Upper lobe of right lung (tissue), 1 donor: ENCODE data around the gene FOXP1. TPM values are rescaled to one million over a fixed set of nuclear protein-coding genes. Genes with fewer than 3 reads are reported as not detected.

Experiments used
- ATAC-seq: fragments of 200-7000 bp; cut with Tn5 transposase; one replicate; pipeline ENCODE4 v1.9.1; 2020; ENCODE audit warnings: mild to moderate bottlenecking, moderate library complexity
- DNase-seq: peaks from one replicate; pipeline ENCODE4 v3.0.0-alpha.2; 2020
- H3K27ac ChIP-seq: fragments of 200-600 bp; one replicate; pipeline ENCODE4 v1.8.0; 2022
- H3K27me3 ChIP-seq: fragments of 200-600 bp; one replicate; pipeline ENCODE4 v1.8.0; 2022; ENCODE audit warnings: mild to moderate bottlenecking
- H3K36me3 ChIP-seq: fragments of 200-600 bp; one replicate; pipeline ENCODE4 v1.8.0; 2022
- H3K4me1 ChIP-seq: fragments of 200-600 bp; one replicate; pipeline ENCODE4 v1.8.0; 2022
- H3K4me3 ChIP-seq: fragments of 200-600 bp; one replicate; pipeline ENCODE4 v1.8.0; 2022; ENCODE audit warnings: mild to moderate bottlenecking
- H3K9me3 ChIP-seq: fragments of 200-600 bp; one replicate; pipeline ENCODE4 v1.8.0; 2022
- intact Hi-C: fragments of 100-400 bp; cut with DNase I; formaldehyde crosslinking; loops from one replicate; pipeline ENCODE4 v1.11.0; 2022
- total RNA-seq: library from RNA; stranded (reverse); fragmentation: NEBNext Ultra II Directional; extraction: Animal tissue kit (Norgen Biotek cat#: 25700); gene quantifications from one replicate; pipeline ENCODE4 v1.2.1, GENCODE V29; 2021
- TF ChIP-seq, protein P1 (sequence below): fragments of 200-600 bp; IDR thresholded peaks from one replicate; pipeline ENCODE4 v1.8.0; 2022; ENCODE audit warnings: antibody characterized with exemption
- donor health status: DM: no; HTN: yes; CAD: no; lungs with severe emphysema.

FOXP1 gene
- total RNA-seq, 1 donor from 2014 or later, result 140 TPM

DNA sequence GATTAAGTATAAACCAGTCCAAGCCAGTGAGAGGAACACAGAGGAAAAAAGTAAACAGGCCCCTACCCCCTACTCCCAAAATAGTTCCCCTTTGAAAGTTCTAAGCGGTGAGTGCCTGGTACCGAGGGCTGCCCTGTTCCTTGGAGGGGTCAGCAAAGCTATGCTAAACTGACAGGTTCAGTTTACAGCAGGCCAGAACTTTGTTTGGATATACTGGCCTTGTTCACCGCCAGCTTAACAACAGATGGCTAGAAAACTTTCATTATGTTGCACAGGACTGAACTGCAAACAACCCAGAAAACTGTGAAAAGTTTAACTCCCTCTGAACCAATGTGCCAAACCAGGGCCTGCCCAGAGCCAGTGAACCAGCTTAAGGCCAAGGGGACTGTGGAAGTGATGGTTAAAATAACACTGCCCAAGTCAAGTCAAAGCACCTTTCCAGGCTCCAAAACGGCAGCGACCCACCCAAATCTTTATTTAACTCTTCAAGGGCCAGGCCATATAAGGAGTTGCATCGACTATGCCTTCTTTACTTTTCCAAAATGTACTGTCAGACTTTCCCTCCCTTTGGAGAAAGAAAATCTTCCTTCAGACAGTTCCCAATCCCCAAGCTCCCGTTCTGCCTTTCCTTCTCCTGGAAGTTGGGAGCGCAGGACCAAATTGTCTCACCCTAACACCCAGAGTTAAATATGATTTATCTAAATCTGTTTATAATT, 448.0 kb downstream of the FOXP1 start:
- no peaks in the 10 kb centered on the region for H3K36me3 ChIP-seq
- H3K4me3 ChIP-seq, result no peak overlapping the region
- DNase-seq (no peak), ATAC-seq (no peak)
- H3K9me3 ChIP-seq, result no peaks in the 10 kb centered on the region
- TF ChIP-seq, protein P1, sequence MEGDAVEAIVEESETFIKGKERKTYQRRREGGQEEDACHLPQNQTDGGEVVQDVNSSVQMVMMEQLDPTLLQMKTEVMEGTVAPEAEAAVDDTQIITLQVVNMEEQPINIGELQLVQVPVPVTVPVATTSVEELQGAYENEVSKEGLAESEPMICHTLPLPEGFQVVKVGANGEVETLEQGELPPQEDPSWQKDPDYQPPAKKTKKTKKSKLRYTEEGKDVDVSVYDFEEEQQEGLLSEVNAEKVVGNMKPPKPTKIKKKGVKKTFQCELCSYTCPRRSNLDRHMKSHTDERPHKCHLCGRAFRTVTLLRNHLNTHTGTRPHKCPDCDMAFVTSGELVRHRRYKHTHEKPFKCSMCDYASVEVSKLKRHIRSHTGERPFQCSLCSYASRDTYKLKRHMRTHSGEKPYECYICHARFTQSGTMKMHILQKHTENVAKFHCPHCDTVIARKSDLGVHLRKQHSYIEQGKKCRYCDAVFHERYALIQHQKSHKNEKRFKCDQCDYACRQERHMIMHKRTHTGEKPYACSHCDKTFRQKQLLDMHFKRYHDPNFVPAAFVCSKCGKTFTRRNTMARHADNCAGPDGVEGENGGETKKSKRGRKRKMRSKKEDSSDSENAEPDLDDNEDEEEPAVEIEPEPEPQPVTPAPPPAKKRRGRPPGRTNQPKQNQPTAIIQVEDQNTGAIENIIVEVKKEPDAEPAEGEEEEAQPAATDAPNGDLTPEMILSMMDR, result no peak
- H3K4me1 ChIP-seq, result peaks cover 48% of the 10 kb centered on the region
- H3K27me3 ChIP-seq, result no peaks in the 10 kb centered on the region
- intact Hi-C loops, result no loop called here
- no peak overlapping the region for H3K27ac ChIP-seq

- no peak for DNase-seq
- H3K27me3 ChIP-seq, result no peaks in the 10 kb centered on the region
- H3K9me3 ChIP-seq, result no peaks in the 10 kb centered on the region
- ATAC-seq, result no peak
- TF ChIP-seq, protein P1, result no peak
- no peak overlapping the region for H3K4me3 ChIP-seq
- peak overlapping the region; percentile 4 for H3K27ac ChIP-seq
- peaks cover 48% of the 10 kb centered on the region for H3K4me1 ChIP-seq
- H3K36me3 ChIP-seq, result no peaks in the 10 kb centered on the region
- intact Hi-C loops, result no loop called here
Measured at GRCh38 chr3:71134521-71134920, 449.0 kb downstream of the FOXP1 start.

DNA sequence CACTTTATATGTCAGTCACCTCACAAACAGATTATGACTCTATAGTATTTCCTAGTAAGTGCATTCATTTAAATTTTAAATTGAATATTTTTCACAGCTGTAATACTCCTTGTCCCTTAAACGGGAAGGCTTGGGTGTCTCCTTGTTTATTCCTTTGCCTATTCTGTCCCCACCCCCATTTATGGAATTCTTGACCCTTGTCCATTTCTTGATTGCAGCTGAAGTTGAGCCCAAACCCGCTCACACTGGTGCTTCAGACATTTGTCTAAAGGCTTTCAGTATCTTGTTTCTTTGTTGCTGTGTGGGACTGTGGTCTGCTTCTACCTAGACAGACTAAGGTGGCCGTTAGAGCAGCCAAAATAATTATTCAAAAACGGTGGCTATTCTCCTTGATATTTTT, 449.7 kb downstream of the FOXP1 start:
- intact Hi-C loops, result no loop called here
- ATAC-seq, result no peak
- Histone ChIP-seq H3K27me3 (no peaks in the 10 kb centered on the region), H3K36me3 (no peaks in the 10 kb centered on the region), H3K4me3 (no peak overlapping the region), H3K9me3 (no peaks in the 10 kb centered on the region), H3K27ac (peak overlapping the region; percentile 4), H3K4me1 (peaks cover 48% of the 10 kb centered on the region)
- TF ChIP-seq, protein P1, result no peak
- DNase-seq, result no peak

- Histone ChIP-seq H3K36me3 (no peaks in the 10 kb centered on the region), H3K4me1 (peaks cover 52% of the 10 kb centered on the region), H3K27me3 (no peaks in the 10 kb centered on the region), H3K4me3 (no peak overlapping the region), H3K9me3 (no peaks in the 10 kb centered on the region), H3K27ac (no peak overlapping the region)
- intact Hi-C loops, result no loop called here
- ATAC-seq (no peak), DNase-seq (no peak)
- TF ChIP-seq, protein P1, result no peak
Measured at GRCh38 chr3:71132995-71133730, 450.4 kb downstream of the FOXP1 start.

GRCh38 chr3:71131375-71132314, 451.9 kb downstream of the FOXP1 start:
- H3K9me3 ChIP-seq, result no peaks in the 10 kb centered on the region
- ATAC-seq (peak; percentile 38), DNase-seq (no peak)
- peak overlapping the region; percentile 89 for H3K27ac ChIP-seq
- peaks cover 67% of the 10 kb centered on the region for H3K4me1 ChIP-seq
- TF ChIP-seq, protein P1, result no peak
- peak overlapping the region; percentile 58 for H3K4me3 ChIP-seq
- H3K36me3 ChIP-seq, result no peaks in the 10 kb centered on the region
- H3K27me3 ChIP-seq, result no peaks in the 10 kb centered on the region
- intact Hi-C loops, result no loop called here
